Subcutaneous adipose tissue (tissue), 4 donors: ENCODE measurements around the gene FAM118B. TPM values are rescaled to one million over a fixed set of nuclear protein-coding genes. Genes with fewer than 3 reads are reported as not detected.

Source experiments
- CTCF ChIP-seq: fragments of 450-650 bp; IDR thresholded peaks from one replicate; pipeline ENCODE4 v1.5.1; 2016; ENCODE audit warnings: low read depth, mild to moderate bottlenecking, control low read depth, antibody characterized with exemption, moderate library complexity
- total RNA-seq, 4 donors: library from RNA; depleted of rRNA; stranded (reverse); fragments of >200 nt; gene quantifications; one replicate each; pipeline ENCODE4 v1.1.0, GENCODE V29; 2016

Gene FAM118B
- total RNA-seq, 4 donors from 2014 or later = 9.6 to 21.7 (median 16.6) TPM

DNA sequence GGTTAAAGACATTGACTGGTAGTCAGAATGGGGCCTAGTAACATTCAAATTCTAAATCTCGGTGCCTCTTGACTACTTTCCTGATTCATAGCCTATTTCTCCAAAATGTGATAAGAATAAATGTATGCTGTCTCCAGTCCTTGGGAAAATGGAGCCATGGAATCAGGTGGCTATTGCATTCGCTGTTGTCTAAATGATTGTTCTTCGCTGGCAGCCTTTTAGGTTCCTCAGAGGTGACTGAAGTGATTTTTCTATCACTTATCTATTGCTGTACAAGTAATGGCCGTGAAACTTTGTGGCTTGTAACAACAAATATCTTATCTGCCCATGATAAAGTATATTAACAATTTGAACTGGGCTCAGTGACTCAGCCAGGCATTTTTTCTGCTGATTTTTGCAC lies 41.7 kb downstream of the FAM118B start:
- no peak for TF ChIP-seq CTCF

GRCh38 chr11:126254819-126255218 lies 43.2 kb downstream of the FAM118B start:
- TF ChIP-seq CTCF = no peak

DNA sequence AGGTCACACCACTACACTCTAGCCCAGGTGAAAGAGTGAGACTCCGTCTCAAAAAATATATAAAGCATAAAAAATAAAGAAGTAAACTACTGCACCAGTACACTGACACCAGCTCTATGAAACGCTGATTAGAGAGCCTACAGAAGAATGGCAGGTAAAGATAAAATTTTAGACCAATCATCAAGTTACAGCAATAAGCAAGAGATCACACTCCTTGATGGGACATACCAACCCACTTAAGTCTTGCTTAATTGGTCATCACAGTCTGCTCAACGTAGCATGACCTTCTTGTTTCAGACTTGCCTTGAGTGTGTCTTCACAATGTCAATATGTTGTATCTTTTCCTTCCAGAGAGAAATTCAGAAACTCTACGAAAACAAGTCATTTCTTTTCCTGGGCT lies 44.6 kb downstream of the FAM118B start:
- TF ChIP-seq CTCF = no peak

- TF ChIP-seq CTCF = no peak
Measured at GRCh38 chr11:126257144-126257543, 45.6 kb downstream of the FAM118B start.

DNA sequence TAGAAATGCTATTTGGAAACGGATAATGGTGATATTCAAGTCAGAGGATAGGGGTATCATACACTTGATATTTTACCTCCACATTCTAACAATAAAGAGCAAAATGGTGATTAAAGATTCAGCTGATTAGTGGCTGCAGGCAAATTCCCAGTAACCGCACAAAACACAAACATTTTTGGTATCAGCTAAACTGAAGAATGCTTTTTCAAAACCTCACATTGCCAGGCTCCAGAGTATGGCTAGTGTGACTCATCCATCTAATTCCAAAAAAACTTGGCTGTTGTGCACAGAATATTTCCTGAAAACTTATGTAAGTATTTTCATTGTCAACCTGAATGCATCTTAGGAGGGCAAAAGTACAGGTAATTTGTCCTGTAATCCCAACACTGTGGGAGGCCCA lies 46.2 kb downstream of the FAM118B start:
- TF ChIP-seq CTCF = no peak

- no peak for TF ChIP-seq CTCF
Measured at GRCh38 chr11:126262216-126262615, 50.6 kb downstream of the FAM118B start.

DNA sequence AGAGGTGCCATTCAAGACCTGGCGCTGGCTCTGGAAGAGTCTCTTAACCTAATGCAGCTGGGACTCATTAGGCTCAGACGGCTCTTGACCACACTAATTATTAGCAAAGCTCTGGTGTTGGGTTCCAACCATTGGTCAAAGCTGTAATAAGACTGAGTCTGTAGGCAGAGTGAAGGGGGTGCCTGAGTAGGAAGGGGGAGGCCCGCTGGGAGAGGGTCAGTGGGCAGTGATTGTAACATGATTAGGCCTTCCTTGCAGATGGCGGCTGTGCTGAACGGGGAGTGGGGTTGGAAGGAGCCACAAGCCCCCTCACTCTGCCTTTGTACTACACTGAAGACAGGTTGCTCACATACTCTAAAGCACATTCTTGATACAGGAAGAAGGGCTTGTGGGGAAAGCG lies 51.9 kb downstream of the FAM118B start:
- no peak for TF ChIP-seq CTCF
